Muscle of leg (tissue), 11 donors: ENCODE data around the gene ZFPL1. TPM values are rescaled to one million over a fixed set of nuclear protein-coding genes. Genes with fewer than 3 reads are reported as not detected.
A peak's percentile ranks its signal among the peaks of the same experiment; 100 is the strongest.

Experiments used
- DNase-seq: peaks from one replicate; pipeline ENCODE4 v3.0.0; 2013
- H3K27ac ChIP-seq: one replicate; pipeline ENCODE4 v1.5.1; 2013; ENCODE audit warnings: mild to moderate bottlenecking, low read length, control low read depth
- H3K27me3 ChIP-seq: one replicate; pipeline ENCODE4 v1.6.1; 2013; ENCODE audit warnings: low read length; ENCODE audit not compliant: control insufficient read depth, insufficient read depth
- H3K36me3 ChIP-seq: one replicate; pipeline ENCODE4 v1.6.1; 2013; ENCODE audit warnings: low read length; ENCODE audit not compliant: control insufficient read depth, insufficient read depth
- H3K4me1 ChIP-seq: one replicate; pipeline ENCODE4 v1.6.1; 2013; ENCODE audit warnings: low read length; ENCODE audit not compliant: control insufficient read depth, insufficient read depth
- H3K4me3 ChIP-seq: one replicate; pipeline ENCODE4 v1.5.1; 2013; ENCODE audit warnings: low read length, control low read depth
- H3K9me3 ChIP-seq: replicated peaks from 2 replicates; pipeline ENCODE4 v1.6.1; 2013; ENCODE audit warnings: low read depth, low read length; ENCODE audit not compliant: control insufficient read depth
- WGBS: methylation state at CpG from one replicate; pipeline ENCODE4 v1.1.5; 2013; ENCODE audit warnings: missing lambda C conversion rate; ENCODE audit not compliant: insufficient coverage; 5-methylcytosine and 5-hydroxymethylcytosine counted together
- polyA plus RNA-seq, 8 donors: library from polyadenylated mRNA; unstranded; fragments of 120-200 nt; gene quantifications; one replicate each; pipeline versions ENCODE4 v1.2.1 to v1.2.3, GENCODE V29; 2013; ENCODE audit warnings: inconsistent platforms in 1 of 8, low replicate concordance in 1 of 8; ENCODE audit not compliant: insufficient read length in 8 of 8, insufficient read depth in 1 of 8
- total RNA-seq: library from RNA; stranded (reverse); fragments of 120-200 nt; gene quantifications from one replicate; pipeline ENCODE4 v1.2.4, GENCODE V29; 2013

ZFPL1 gene
- total and polyA plus RNA-seq, 9 donors, result 20.6 to 26.3 (median 24.0) TPM

DNA sequence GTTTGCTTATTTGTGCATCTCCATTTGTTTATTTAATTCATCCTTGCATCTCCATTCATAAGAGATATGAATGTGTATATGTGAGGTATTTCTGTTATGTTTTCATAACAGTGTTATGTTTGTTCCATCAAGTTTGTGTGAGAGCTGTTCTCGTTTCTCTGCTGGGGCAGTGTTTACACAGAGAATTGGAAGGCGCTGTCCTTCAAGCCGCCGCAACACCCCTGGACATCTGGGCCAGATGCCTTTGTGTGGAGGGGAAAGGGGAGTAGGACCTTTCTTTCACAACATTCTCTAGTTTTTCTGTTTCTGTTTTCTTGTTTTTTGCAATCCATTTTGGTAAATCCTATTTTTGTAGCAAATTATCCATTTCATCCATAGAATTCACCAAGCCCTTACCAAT, 20.6 kb downstream of the ZFPL1 start:
- Histone ChIP-seq H3K36me3 (peaks cover 37% of the 10 kb centered on the region), H3K27ac (no peak overlapping the region), H3K4me3 (no peak overlapping the region), H3K9me3 (no peaks in the 10 kb centered on the region), H3K4me1 (no peaks in the 10 kb centered on the region), H3K27me3 (no peaks in the 10 kb centered on the region)
- DNase-seq, result no peak
- no CpG with 5 or more reads among the region's 4 CpGs for WGBS

DNA sequence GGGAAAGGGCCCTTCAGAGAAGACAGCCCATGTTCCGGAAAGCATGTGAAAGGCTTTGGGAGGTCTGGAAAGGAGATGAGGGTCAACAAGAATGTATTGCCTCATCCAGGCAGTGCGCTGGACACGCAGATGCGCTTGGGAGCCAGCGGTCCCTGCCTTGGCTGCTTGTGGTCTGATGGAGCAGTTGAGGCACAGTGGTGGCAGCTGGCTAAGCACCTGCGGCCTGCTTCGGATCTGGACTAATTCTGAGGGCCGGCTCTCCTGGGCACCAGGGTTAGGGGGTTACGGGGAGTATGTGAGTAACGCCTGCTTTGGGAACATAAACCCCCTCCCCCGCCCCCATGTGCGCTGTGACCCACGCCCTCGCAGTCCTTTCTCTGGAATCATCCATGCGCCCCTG, 23.1 kb downstream of the ZFPL1 start:
- H3K27ac ChIP-seq, result no peak overlapping the region
- peaks cover 42% of the 10 kb centered on the region for H3K36me3 ChIP-seq
- no peaks in the 10 kb centered on the region for H3K9me3 ChIP-seq
- H3K4me3 ChIP-seq, result no peak overlapping the region
- 92% methylated on average over 9 of the region's 15 CpGs for WGBS
- H3K4me1 ChIP-seq, result peaks cover 13% of the 10 kb centered on the region
- H3K27me3 ChIP-seq, result no peaks in the 10 kb centered on the region
- no peak for DNase-seq

DNA sequence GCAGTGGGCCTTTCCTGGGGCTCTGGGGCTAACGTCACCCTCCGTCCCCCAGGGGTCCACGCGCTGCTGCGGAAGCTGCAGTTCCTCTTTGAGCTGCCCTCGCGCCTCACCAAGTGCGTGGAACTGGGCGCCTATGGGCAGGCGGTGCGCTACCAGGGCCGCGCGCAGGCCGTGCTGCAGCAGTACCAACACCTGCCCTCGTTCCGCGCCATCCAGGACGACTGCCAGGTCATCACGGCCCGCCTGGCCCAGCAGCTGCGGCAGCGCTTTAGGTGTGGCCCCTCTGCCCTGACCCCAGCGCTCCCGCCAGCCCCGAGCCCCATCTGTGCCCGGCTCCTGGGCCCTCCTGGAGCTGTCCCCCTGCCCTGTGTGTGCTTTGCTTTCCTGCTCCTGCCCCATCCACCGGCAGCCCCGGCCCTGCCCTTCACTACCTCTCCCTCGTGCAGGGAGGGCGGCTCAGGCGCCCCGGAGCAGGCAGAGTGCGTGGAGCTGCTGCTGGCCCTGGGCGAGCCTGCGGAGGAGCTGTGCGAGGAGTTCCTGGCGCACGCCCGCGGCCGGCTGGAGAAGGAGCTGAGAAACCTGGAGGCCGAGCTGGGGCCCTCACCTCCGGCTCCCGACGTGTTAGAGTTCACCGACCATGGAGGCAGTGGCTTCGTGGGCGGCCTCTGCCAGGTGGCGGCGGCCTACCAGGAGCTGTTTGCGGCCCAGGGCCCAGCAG, 23.9 kb downstream of the ZFPL1 start:
- Histone ChIP-seq H3K27ac (no peak overlapping the region), H3K4me1 (peaks cover 20% of the 10 kb centered on the region), H3K9me3 (no peaks in the 10 kb centered on the region), H3K36me3 (peaks cover 33% of the 10 kb centered on the region), H3K27me3 (peaks cover 4% of the 10 kb centered on the region), H3K4me3 (no peak overlapping the region)
- WGBS, result 93% methylated on average over 52 of the region's 52 CpGs
- DNase-seq, result no peak

DNA sequence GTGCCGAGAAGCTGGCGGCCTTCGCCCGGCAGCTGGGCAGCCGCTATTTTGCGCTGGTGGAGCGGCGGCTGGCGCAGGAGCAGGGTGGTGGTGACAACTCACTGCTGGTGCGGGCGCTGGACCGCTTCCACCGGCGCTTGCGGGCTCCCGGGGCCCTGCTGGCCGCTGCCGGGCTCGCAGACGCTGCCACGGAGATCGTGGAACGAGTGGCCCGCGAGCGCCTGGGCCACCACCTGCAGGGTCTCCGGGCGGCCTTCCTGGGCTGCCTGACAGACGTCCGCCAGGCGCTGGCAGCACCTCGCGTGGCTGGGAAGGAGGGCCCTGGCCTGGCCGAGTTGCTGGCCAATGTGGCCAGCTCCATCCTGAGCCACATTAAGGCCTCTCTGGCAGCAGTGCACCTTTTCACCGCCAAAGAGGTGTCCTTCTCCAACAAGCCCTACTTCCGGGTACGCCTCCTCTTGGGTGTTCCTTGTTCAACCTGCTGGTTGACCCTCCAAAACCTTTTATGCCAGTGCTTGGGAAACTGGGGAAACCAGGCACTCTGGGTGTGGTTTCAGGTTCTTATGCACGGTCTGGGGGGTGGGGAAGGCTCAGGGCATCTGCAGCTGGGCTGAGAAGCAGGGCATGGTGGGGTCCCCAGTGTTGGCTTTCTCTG, 24.6 kb downstream of the ZFPL1 start:
- no peak overlapping the region for H3K4me3 ChIP-seq
- WGBS, result 91% methylated on average over 38 of the region's 38 CpGs
- no peak overlapping the region for H3K27ac ChIP-seq
- H3K9me3 ChIP-seq, result no peaks in the 10 kb centered on the region
- DNase-seq, result no peak
- H3K27me3 ChIP-seq, result peaks cover 7% of the 10 kb centered on the region
- H3K36me3 ChIP-seq, result peaks cover 32% of the 10 kb centered on the region
- peaks cover 27% of the 10 kb centered on the region for H3K4me1 ChIP-seq

DNA sequence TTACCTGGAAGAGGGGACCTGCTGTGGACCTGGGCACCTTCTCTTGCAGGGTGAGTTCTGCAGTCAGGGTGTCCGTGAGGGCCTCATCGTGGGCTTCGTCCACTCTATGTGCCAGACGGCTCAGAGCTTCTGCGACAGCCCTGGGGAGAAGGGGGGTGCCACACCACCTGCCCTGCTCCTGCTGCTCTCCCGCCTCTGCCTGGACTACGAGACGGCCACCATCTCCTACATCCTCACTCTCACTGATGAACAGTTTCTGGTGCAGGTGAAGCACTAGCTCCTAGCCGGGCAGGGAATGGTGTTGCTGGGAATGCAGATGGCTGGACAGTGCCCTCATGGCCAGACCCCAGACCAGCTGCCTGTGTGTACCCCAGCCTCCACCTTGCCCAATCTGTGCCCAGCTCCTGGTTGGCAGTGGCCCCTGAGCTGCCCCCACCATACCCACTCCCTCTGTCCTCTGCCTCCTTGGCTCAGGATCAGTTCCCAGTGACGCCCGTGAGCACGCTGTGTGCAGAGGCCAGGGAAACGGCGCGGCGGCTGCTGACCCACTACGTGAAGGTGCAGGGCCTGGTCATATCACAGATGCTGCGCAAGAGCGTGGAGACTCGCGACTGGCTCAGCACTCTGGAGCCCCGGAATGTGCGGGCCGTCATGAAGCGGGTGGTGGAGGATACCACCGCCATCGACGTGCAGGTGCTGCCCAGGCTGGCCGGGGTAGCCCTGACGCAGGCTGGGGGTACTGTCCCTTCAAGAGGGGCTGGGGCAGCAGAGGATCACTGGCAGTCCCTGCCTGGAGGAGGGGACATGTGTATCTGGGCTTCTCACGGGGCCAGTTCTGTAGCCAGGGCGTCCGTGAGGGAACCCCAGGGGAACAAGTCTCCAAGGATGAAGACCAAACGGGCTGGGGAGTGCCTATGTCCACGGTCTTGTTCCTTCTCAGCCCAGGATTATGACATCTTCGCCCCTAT, 25.5 kb downstream of the ZFPL1 start:
- 87% methylated on average over 33 of the region's 36 CpGs for WGBS
- Histone ChIP-seq H3K27me3 (peaks cover 7% of the 10 kb centered on the region), H3K27ac (no peak overlapping the region), H3K4me1 (peaks cover 30% of the 10 kb centered on the region), H3K9me3 (no peaks in the 10 kb centered on the region), H3K36me3 (peaks cover 32% of the 10 kb centered on the region), H3K4me3 (no peak overlapping the region)
- DNase-seq, result no peak

DNA sequence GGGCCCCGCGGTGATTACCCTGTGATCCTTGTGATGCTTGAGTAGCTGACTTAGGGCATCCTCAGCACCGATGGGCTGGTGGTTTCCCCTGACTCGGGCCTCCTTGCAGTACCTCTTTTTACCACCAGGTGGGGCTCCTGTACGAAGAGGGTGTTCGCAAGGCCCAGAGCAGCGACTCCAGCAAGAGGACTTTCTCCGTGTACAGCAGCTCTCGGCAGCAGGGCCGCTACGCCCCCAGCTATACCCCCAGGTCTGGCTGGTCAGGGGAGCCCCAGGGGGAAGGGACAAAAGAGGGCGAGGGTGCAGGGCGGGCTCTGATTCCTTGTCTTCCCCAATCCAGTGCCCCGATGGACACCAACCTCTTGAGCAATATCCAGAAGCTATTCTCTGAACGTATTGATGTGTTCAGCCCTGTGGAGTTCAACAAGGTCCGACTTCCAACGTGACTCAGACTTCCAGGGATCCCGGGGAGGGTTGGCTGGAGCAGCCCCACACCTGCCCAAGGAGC, 26.4 kb downstream of the ZFPL1 start:
- Histone ChIP-seq H3K4me1 (peaks cover 30% of the 10 kb centered on the region), H3K9me3 (no peaks in the 10 kb centered on the region), H3K27ac (no peak overlapping the region), H3K4me3 (no peak overlapping the region), H3K27me3 (peaks cover 7% of the 10 kb centered on the region), H3K36me3 (peaks cover 37% of the 10 kb centered on the region)
- DNase-seq, result peak; percentile 88
- WGBS, result 19% methylated on average over 8 of the region's 18 CpGs

DNA sequence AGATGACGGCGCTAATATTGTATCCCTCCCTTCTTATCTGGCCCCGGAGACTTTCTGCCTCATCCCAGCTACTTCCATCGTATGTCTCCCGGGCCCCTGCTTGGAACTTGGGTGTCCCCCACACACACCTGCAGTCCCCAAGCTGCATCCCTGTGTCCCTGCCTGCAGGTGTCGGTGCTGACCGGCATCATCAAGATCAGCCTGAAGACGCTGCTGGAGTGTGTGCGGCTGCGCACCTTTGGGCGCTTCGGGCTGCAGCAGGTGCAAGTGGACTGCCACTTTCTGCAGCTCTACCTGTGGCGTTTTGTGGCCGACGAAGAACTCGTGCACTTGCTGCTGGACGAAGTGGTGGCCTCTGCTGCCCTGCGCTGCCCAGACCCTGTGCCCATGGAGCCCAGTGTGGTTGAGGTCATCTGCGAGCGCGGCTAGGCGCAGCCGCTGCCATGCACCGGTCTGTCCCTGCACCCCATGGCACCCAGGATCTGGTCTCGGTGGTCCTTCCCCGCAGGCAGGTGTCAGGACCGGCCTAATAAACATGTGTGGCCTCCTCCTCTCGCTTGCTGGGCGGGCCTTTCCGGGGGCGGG, 27.2 kb downstream of the ZFPL1 start:
- H3K4me3 ChIP-seq, result no peak overlapping the region
- H3K4me1 ChIP-seq, result peaks cover 35% of the 10 kb centered on the region
- WGBS, result 61% methylated on average over 31 of the region's 31 CpGs
- no peaks in the 10 kb centered on the region for H3K9me3 ChIP-seq
- peaks cover 7% of the 10 kb centered on the region for H3K27me3 ChIP-seq
- no peak for DNase-seq
- peaks cover 42% of the 10 kb centered on the region for H3K36me3 ChIP-seq
- no peak overlapping the region for H3K27ac ChIP-seq

DNA sequence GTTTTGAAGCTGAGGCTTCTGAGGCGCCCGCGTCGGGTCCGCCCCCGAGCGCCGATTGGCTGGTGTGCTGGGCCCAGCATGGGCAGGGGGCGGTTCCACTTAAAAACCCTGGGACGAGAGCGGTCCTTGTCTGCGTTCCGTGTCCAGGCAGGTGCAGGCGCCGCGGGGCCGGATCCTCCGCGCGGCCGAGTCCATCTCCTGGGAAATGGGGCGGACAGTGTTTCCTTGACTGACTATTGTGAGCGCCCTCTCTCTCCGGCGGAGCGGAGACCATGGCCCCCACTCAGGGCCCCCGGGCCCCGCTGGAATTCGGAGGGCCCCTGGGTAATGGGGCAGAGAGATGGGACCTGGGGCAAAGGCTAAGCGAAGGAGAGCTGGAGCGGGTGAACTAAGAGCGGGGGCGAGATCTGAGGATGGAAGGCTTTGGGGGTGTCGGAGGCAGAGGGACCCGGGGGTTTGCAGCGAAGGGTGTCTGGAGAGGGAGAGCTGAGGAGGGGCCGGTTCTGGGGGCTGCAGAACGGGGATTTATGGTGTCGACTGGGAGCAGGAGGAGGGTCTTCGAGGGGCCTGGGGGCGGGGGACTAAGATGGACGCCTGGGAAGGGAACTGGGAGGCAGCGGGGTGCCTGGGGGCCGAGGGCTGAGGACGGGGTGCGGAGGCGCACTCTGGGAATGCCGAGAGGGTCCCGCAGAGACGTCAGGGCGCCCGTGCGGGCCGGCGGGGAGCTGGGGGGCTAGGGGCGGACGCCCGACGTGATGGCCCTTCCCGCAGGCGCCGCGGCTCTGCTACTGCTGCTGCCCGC, 27.9 kb downstream of the ZFPL1 start, which contains the start of gene TM7SF2:
TSS of gene TM7SF2 (plus strand) at position 129 of the 802 bp plus-strand sequence. CDS start at position 273, 144 bp downstream.
- peak within 1 kb of the TSS; percentile 62 for H3K27ac ChIP-seq
- peak; percentile 96 for DNase-seq
- WGBS, result 1% methylated on average over 60 of the region's 64 CpGs
- peak within 1 kb of the TSS; percentile 58 for H3K4me3 ChIP-seq
- peaks cover 41% of the 10 kb centered on the region for H3K36me3 ChIP-seq
- no peaks in the 10 kb centered on the region for H3K9me3 ChIP-seq
- peaks cover 7% of the 10 kb centered on the region for H3K27me3 ChIP-seq
- peaks cover 42% of the 10 kb centered on the region for H3K4me1 ChIP-seq
